Measurements from ENCODE around the gene MINDY3.

DNA sequence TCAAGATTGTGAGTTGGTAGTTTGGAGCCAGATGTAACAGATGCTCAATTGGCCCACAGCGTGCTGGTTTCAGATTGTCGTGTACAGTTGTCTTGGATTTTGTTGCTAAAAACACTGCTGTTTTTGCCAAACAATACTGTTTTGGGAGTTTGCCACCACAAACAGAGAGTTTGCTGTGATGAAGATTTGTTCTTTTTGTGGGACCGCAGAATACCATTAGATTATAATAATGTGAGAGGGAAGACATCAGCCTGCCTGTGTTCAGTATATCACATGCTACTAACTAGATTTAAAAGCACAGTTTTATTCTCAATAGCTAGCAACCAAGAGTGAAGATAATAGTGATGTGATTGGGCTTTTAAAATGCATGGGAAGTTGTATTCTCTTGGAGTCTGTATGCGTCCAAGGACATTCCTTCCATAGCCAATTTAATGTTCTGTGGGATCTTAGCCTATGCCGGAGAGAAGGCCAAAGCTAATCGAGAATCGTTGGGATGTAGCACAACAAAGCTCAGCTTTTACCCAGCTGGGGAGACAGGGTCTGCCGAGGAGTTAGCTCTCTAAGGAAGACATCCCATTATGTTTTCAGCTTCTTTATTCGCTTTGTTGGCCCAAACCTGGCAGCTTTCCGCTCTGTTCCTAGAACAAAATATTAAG is 121.9 kb downstream of the MINDY3 start:
- TF ChIP-seq, protein P1, sequence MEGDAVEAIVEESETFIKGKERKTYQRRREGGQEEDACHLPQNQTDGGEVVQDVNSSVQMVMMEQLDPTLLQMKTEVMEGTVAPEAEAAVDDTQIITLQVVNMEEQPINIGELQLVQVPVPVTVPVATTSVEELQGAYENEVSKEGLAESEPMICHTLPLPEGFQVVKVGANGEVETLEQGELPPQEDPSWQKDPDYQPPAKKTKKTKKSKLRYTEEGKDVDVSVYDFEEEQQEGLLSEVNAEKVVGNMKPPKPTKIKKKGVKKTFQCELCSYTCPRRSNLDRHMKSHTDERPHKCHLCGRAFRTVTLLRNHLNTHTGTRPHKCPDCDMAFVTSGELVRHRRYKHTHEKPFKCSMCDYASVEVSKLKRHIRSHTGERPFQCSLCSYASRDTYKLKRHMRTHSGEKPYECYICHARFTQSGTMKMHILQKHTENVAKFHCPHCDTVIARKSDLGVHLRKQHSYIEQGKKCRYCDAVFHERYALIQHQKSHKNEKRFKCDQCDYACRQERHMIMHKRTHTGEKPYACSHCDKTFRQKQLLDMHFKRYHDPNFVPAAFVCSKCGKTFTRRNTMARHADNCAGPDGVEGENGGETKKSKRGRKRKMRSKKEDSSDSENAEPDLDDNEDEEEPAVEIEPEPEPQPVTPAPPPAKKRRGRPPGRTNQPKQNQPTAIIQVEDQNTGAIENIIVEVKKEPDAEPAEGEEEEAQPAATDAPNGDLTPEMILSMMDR (IDR thresholded peaks at IDR 0.05) = no peak
- no peak for TF ChIP-seq POLR2A (IDR thresholded peaks at IDR 0.05)
